ENCODE measurements around the gene EIF6.

Gene EIF6

DNA sequence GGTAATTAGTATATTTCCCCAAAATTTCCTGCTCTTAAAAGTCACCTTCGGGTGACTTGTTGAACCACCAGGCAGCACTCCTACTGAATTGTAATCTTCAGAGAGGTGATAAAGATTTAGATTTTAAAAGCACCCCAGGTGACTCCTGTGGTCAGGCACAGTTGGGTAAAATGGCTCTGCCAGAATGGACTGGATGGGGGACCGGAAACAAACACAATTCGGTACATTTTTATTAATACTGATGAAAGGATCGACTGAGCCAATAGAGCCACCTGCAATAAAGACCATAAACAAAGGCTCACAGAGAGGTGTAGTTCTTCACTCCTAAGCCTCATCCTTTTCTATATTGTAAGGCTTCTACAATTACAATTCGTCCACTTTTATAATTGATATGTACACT, 27.2 kb upstream of the EIF6 start:
- DNase-seq: peak; percentile 10

GRCh38 chr20:35311409-35311808, 26.8 kb upstream of the EIF6 start:
- DNase-seq: peak; percentile 92

DNA sequence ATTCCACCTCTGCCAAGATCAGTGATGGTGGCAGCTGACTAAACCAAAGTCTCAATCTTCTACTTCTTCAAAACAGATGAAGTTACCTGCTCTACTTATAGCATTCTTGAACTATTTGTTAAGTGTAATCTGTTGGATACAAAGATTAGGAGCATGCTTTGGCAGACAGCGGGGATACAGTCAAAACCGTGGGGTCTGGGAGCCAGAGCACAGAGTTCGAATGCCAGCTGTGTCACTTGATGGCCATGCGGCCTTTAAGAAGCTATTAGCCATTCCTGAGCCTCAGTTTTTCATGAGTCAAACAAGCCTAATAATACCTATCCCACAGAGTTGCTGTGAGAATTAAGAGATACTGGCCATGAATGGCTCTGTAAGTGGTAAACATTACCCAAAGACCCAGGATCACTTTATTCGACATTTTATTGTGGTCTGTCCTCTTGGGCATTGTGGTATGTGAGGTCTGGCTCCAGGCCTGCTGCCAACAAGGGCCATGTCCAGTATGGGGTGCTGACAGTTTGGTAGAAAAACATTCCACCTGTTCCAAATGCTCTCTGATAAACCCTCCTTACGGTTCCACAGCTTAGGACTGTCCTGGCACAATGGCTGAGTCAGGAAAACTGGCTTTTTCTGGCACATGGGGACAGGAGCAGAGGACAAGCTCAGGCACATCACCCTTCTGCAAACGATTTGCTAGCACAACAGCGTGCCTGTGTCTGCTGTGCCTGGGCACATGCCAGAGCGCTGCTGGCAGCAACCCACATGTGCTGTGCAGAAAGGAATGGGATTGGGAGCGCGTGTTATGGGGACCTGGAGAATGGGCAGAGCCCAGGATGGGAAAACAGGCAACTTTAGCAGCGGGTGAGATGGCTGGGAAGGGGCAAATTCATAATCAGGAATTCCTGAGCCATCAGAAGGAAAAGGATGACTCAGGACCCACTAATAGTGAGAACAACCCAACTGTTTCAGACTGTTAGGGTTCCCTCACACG, 23.4 kb upstream of the EIF6 start:
- no peak for DNase-seq

- DNase-seq: peak; percentile 69
These were observed 22.5 kb upstream of the EIF6 start for GRCh38 chr20:35306931-35307517.

DNA sequence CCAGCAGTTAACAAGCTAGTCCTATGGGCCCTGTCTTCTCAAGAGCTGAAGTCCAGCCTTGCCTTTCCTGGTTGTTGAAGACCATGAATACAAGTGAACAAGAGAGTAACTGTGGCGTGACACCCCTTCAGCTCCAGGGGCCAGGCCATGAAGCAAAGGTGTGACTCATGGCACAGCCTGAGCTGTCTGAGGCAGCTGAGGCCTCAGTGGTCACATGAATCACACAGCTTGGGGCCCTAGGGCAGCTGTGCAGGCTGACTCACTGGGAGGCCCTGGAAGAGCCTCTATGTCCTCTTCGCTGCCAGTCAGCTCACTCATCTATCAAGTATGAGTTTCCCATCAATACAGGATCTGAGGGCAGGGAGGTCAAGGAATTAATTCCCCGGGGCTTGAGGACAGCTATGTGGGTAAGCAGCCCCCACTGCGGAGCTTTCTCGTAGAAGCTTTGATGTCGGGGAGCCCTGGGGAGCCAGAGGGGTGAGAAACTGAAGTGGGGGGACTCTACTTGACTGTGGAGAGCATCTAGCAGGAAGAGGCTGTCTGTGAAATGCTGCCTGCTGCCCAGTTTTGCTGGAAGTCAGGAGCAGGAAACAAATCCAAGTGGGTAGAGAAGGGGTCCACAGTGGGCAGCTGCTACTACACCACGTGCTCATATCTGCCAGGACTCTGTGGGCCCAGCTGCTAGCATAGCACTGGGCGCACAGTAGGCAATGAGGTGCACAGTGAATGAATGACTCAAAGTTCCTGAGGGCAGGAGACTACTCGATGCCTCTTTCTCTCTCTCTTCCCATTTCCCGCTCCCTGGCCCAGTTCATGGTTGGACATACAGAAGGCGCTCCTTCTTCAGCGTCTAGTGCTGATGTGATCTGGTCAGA, 21.3 kb upstream of the EIF6 start:
- DNase-seq: peak; percentile 95

DNA sequence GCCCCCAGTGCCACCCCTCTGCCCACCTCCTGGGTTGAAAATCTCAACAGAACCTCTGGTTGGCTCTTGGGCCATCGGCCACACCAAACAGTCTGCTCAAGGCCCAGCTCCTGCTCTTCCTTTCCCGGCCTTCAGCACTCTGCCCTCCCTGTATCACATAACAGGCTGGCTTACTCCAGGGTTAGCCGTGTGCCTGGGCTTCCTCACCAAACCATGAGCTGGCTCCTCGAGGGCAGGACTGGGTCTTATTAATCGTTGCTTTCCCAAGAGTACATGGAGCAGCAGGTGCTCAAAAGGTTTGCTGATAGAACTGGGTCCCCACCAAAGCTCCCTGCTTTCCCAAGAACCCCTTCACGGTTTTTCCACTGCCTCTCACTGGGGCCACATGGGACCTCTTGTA, 20.4 kb upstream of the EIF6 start:
- no peak for DNase-seq

- DNase-seq: peak; percentile 94
These were observed 19.3 kb upstream of the EIF6 start for GRCh38 chr20:35303735-35304491.

- DNase-seq: no peak
These were observed 18.8 kb upstream of the EIF6 start for GRCh38 chr20:35303382-35303734.

DNA sequence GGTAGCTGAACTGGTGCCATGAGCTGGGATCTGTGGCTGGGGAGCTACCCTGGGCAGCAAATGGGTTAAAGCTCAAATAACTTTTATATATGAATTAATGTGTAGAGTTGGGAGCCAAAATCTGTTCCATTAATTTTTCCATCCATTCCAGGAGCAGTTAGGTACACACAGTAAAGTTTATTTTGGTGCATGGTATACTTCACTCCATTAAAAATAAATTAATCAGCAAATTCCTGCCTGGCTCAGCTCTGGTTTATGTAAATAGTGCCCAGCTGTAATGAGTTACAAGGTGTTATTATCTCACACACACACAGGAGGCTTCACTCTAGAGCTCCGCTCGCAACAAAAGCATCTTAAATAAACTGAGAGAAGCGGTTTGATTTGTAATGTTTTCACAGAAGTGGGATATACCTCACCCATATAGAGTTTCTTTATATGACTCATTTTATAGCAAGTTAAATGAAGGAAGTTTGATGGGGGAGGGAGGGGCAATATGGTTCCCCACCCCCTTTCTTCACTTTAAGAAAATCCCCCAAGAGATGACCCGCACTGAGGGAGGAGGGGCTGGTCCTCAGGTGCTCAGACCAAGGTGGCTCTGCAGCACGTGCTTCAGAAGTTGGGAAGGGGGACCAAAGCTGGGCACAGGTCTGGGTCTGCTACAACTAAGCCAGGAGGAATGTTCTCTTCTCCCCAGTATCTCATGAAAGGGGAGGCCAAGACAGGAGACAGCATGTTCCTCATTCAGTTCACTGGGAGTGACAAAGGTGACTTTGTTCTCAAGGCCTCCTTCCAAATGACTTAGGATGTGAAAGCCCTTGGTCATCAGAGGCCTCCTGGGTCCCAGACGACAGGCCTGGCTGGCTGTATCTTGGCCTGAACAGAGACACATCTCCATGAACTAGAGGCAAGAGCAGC, 18.1 kb upstream of the EIF6 start:
- DNase-seq: peak; percentile 62

DNA sequence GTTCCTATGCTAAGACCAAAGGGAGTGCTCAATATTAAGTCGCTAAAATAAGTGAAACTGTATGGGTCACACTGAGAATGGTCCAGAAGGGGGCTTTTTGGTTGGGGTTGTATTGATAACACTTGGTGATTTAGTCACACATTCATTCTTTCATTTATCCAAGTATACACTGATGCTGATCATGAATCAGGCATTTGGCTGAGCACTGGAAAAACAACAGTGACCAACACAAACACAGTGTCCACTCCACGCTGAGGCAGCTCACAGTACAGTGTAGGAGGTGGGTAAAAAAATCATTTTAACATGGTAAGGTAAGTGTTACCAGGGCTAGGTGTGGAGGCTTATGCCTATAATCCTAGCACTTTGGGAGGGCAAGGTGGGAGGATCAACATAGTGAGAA, 16.9 kb upstream of the EIF6 start:
- no peak for DNase-seq

DNA sequence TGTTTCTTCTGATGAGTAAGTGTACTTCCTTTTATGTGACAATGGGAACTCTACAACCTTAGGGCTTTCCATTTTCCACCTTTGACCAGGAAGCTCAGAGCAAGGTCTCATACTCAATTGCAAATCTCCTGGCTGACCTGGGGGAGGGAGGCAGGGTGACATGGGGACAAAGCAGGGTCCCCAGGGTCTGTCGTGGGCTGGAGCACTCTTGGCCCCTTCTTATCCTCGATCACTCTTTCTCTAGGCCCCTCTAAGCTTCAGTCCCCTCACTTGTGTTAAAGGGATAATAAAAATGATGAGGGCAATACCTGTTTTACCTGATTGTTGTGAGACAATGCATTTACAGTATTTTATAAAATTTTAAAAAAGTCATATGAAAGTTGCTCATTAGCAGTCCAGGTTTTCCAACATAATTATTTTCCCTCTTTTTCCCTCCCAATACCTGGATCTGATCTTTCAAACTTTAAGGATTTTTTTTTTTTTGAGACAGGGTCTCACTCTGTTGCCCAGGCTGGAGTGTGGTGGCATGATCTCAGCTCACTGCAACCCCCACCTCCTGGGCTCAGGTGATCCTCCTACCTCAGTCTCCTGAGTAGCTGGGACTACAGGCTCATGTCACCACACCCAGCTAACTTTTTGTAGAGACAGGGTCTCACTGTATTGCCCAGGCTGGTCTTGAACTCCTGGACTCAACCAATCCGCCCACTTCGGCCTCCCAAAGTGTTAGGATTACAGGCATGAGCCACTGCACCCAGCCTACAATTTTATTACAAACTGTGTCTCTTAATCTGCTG, 16.1 kb upstream of the EIF6 start:
- DNase-seq: no peak

- no peak for DNase-seq
These were observed 15.2 kb upstream of the EIF6 start for GRCh38 chr20:35299780-35300179.

DNA sequence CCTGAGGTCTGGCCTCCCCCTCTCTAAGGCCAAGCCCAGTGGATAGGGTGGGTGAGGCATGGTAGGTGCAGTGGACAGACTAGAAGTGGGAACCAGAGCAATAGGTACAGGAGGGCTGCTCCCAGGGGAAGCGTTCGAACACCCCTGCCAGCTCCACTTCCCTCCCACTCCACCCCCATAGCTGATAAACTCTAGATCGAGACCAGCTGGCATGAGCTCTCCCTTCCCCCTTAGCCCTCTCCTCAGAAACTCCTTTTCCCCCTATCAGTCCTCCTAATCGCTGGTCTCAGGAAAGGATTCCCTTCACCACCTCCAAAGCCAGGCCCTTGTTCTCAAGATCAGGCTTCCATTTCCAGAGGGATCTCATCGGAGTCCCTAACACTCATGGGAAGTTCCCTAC, 13.7 kb upstream of the EIF6 start:
- DNase-seq: no peak

DNA sequence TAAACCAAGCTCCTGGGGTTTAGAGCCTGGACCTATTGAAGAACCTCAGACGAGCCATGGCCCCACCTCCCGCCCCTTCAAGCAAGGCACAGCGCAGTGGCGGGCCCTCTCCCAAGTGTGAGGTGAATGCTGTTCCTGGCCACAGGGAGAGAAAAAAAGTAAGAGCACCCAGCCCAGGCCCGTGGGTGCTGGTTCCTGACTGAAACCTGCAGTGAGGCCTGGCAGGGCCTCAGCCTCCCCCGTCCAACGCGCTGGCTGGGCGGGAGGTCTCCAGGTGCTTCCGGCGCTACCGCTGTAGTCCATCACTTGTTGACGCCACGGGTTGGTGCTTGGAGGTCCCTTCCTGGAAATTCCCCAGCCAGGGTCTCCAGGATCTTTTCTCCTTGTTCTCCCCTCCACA, 13.2 kb upstream of the EIF6 start:
- DNase-seq: no peak

- DNase-seq: no peak
These were observed 12.6 kb upstream of the EIF6 start for GRCh38 chr20:35297155-35297554.

- no peak for DNase-seq
These were observed 11.6 kb upstream of the EIF6 start for GRCh38 chr20:35296101-35296554.

- no peak for DNase-seq
These were observed 11.1 kb upstream of the EIF6 start for GRCh38 chr20:35295674-35296073.

GRCh38 chr20:35295058-35295457, 10.5 kb upstream of the EIF6 start:
- no peak for DNase-seq

DNA sequence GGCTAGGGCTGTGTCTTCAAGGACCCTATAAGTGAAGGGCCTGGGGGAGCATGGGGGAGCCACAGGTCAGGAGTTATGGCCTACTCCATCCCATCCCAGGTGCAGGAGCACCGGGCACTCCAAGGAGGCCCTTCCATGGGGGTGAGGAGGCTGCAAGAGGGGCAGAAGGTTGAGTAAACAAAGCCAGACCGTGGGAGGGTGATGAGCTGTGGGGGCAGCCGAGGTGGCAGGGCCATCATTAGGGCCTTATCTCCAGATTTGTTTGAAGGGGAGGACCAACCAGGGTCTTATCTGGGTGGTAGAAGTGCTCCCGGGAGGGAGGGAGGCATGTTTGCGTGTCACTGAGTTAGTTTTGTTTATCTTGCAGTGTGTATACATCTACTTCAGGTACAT, 9.7 kb upstream of the EIF6 start:
- DNase-seq: no peak

Measured in activated CD4-positive, alpha-beta T cell treated with anti-CD3 and anti-CD28 coated beads, Interleukin-2, Interleukin-6, amounts not matched to agents 100 ng/mL and 50 ng/mL, durations not matched to agents 16 hours and 8 hours (primary cell).